ENCODE measurements around the gene NADSYN1.
"Not testable (repeated sequence)": the region's sequence is repeated elsewhere in the genome, so short reads cannot be mapped to it uniquely, and the experiment has no call there.

NADSYN1 gene

DNA sequence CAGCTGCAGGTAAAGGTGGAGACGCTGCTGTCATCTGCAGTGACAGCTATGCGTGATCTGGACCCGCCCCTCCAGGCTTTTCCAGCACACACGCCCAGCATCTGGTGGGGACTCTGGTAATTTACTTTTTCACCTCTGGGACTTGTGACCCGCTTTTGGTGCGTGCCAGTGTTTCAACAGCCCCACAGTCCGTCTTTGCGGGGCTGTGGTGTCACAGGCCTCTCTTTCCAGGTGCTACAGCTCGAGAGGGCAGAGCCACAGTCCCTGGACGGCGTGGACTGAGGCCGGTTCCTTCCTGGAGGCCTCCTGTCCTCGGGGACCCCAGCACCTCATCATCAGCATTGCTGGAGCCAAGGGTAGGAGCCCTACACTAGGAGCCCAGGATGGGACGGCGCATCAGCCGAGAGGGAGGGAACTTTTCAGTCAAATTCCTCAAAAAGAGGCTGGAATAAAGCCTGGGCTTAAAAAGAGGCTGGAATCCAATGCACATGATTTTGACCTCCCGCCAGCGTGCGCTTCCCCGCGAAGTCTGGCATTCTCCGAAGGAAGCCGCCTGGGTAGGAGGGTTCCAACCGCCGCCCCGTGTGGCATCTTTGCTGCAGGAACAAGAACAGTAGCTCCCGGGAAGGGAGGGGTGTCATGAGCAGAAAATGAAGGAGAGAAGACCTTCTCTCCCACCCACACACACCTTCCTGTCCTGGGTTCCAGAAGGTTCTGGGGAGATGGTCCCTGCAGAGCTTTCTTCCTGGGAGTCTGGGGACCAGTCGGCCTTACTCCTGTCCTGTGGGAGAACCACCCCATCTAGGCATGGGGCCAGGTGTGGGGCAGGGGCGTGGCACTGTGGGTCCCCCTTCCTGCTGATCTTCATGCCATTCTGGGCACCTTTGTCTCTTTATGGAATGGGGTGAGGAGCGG lies 48.3 kb downstream of the NADSYN1 start:
- H3K4me1 Mint-ChIP-seq = no peaks in the 10 kb centered on the region
- H3K27ac Mint-ChIP-seq = peak overlapping the region in 1 of 2 donors; percentile 42
- no peaks in the 10 kb centered on the region for H3K27me3 Mint-ChIP-seq

GRCh38 chr11:71502026-71502425 lies 49.0 kb downstream of the NADSYN1 start:
- peaks cover 0 to 19% of the 10 kb centered on the region in 2 donors for H3K9me3 Mint-ChIP-seq
- no peaks in the 10 kb centered on the region for H3K27me3 Mint-ChIP-seq
- no peak overlapping the region for H3K4me3 Mint-ChIP-seq
- ATAC-seq (no peak), DNase-seq (no peak)
- H3K4me1 Mint-ChIP-seq = no peaks in the 10 kb centered on the region
- H3K27ac Mint-ChIP-seq = no peak overlapping the region

More for the DNA sequence above, 48.3 kb downstream of the NADSYN1 start:
- ATAC-seq (no peak), DNase-seq (no peak)
- no peak overlapping the region for H3K4me3 Mint-ChIP-seq
- peaks cover 0 to 17% of the 10 kb centered on the region in 2 donors for H3K9me3 Mint-ChIP-seq

DNA sequence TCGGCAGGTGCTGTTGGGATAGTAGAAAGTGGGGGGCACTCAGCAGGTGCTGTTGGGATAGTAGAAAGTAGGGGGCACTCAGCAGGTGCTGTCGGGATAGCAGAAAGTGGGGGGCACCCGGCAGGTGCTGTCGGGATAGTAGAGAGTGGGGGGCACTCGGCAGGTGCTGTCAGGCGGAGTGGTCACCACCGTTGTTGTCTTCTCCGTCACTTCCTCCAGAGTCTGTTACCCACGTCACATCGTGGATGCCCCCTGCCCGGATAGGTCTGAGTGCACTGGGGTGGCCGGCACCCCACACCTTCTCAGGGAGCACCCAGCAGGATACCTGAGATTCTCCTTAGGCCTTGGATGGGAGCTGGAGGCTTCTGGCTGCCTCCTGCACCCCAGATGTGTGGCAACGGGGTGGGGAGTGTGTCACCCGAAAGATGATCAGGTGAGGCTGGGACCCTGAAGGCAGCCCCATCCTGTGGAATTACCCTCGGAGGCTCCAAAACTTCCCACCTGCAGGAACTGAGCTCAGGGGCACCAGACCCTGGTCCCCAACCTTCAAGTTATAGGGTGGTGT lies 50.0 kb downstream of the NADSYN1 start:
- Mint-ChIP-seq H3K27ac (no peak overlapping the region), H3K9me3 (peaks cover under 1 to 28% of the 10 kb centered on the region in 2 donors), H3K4me3 (no peak overlapping the region), H3K4me1 (no peaks in the 10 kb centered on the region), H3K27me3 (no peaks in the 10 kb centered on the region)
- no peak for DNase-seq
- no peak for ATAC-seq

- Mint-ChIP-seq H3K9me3 (peaks cover 16 to 44% of the 10 kb centered on the region in 2 donors), H3K27ac (peak overlapping the region in 1 of 2 donors; percentile 19), H3K4me3 (no peak overlapping the region), H3K27me3 (no peaks in the 10 kb centered on the region), H3K4me1 (no peaks in the 10 kb centered on the region)
- DNase-seq (no peak), ATAC-seq (no peak)
These were observed 51.5 kb downstream of the NADSYN1 start for GRCh38 chr11:71504531-71504930.

GRCh38 chr11:71505001-71505400 lies 52.0 kb downstream of the NADSYN1 start:
- H3K27me3 Mint-ChIP-seq = no peaks in the 10 kb centered on the region
- no peaks in the 10 kb centered on the region for H3K4me1 Mint-ChIP-seq
- H3K4me3 Mint-ChIP-seq = no peak overlapping the region
- DNase-seq (no peak), ATAC-seq (no peak)
- H3K27ac Mint-ChIP-seq = no peak overlapping the region
- peaks cover 21 to 48% of the 10 kb centered on the region in 2 donors for H3K9me3 Mint-ChIP-seq

DNA sequence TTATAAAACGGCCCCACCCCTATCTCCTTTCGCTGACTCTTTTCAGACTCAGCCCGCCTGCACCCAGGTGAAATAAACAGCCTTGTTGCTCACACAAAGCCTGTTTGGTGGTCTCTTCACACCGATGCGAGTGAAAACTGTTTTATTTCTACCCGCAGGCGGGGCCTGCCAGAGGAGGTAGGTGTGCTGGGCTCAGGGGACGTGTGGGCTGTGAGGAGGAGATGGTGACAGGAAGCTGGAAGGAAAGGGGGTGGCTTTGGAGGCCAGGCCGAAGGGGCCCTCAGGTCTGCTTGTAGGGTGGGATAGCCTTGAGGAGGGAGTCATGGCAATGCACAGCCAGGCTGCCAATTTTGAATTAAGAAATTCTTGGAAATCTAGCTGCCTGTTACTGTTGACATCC lies 52.8 kb downstream of the NADSYN1 start:
- Mint-ChIP-seq H3K4me1 (no peaks in the 10 kb centered on the region), H3K27ac (no peak overlapping the region), H3K9me3 (peaks cover 21 to 53% of the 10 kb centered on the region in 2 donors), H3K4me3 (no peak overlapping the region), H3K27me3 (no peaks in the 10 kb centered on the region)
- ATAC-seq = no peak
- no peak for DNase-seq

- Mint-ChIP-seq H3K27me3 (no peaks in the 10 kb centered on the region), H3K27ac (peak overlapping the region in 1 of 2 donors; percentile 7), H3K4me3 (no peak overlapping the region), H3K9me3 (peaks cover 25 to 66% of the 10 kb centered on the region in 2 donors), H3K4me1 (no peaks in the 10 kb centered on the region)
- DNase-seq = no peak
- no peak for ATAC-seq
These were observed 54.1 kb downstream of the NADSYN1 start for GRCh38 chr11:71507102-71507501.

DNA sequence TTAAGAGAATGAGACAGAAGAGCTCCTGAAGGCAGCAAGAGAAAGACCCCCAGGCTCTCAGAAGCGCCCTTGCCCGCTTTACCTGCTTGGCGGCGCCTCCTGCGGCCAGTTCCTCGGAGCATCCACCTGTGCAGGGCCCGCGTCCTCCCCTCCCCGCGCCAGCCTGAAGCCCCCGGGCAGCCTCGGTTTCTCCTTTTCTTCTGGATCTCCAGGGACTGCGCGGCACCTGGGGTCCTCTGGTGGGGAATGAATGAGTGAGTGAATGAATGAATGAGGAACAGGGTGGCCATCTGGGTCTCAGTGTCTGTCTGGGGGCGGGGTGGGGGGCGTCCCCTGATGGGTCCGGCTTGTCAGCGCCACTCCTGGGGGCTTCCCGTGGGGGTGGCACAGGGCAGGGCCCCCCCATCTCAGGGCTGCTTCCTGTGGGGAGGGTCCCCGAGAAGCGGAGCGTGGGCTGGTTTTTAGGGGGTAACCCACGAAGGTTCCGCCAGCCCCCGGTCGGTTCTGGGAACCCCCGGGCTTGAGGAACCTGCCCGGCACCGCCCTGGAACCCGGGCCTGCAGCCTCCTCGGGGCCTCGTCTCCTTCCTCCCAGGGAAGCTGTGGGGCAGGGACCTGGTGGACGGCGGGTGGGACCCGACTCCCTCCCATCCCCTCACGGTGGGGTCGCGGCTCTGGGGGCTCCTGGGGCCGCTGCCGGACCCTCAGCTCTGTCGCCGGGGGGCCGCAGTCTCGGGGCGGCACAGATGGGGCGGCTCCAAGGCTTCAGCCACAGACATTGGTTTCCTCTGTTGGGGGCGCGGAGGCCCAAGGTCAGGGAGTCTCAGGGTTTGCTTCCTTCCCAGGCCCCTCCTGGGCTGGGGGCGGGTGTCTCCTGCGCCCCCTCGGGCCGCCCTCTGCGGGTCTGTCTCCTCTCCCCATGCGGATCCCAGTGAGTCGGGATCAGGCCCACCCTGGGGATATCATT lies 65.8 kb downstream of the NADSYN1 start:
- Mint-ChIP-seq H3K4me3 (no peak overlapping the region), H3K27me3 (no peaks in the 10 kb centered on the region), H3K4me1 (no peaks in the 10 kb centered on the region), H3K9me3 (peaks cover 4 to 16% of the 10 kb centered on the region in 2 donors), H3K27ac (no peak overlapping the region)
- DNase-seq = no peak
- ATAC-seq = no peak

- Mint-ChIP-seq H3K9me3 (peaks cover 0 to 10% of the 10 kb centered on the region in 2 donors), H3K4me3 (no peak overlapping the region), H3K4me1 (no peaks in the 10 kb centered on the region), H3K27me3 (no peaks in the 10 kb centered on the region), H3K27ac (no peak overlapping the region)
- DNase-seq (no peak), ATAC-seq (no peak)
These were observed 66.5 kb downstream of the NADSYN1 start for GRCh38 chr11:71519546-71519945.

GRCh38 chr11:71525188-71525937 lies 72.4 kb downstream of the NADSYN1 start:
- no peak for DNase-seq
- Mint-ChIP-seq H3K27ac (no peak overlapping the region), H3K27me3 (peaks cover 22% of the 10 kb centered on the region), H3K4me1 (no peaks in the 10 kb centered on the region), H3K9me3 (peaks cover 0 to 10% of the 10 kb centered on the region in 2 donors), H3K4me3 (no peak overlapping the region)
- ATAC-seq = no peak

GRCh38 chr11:71525938-71526495 lies 73.0 kb downstream of the NADSYN1 start:
- H3K9me3 Mint-ChIP-seq = peaks cover 0 to 8% of the 10 kb centered on the region in 2 donors
- peaks cover 22% of the 10 kb centered on the region for H3K27me3 Mint-ChIP-seq
- no peak for DNase-seq
- ATAC-seq = no peak
- H3K27ac Mint-ChIP-seq = no peak overlapping the region
- no peak overlapping the region for H3K4me3 Mint-ChIP-seq
- H3K4me1 Mint-ChIP-seq = no peaks in the 10 kb centered on the region

GRCh38 chr11:71526796-71527575 lies 74.0 kb downstream of the NADSYN1 start, which contains the start of gene KRTAP5-7:
Gene KRTAP5-7, plus strand, starts transcription at chr11:71527267. Its CDS starts 34 bp downstream, at chr11:71527301.
- not testable (repeated sequence) for ATAC-seq, DNase-seq, H3K4me3 Mint-ChIP-seq, H3K4me1 Mint-ChIP-seq, H3K9me3 Mint-ChIP-seq
- H3K27ac Mint-ChIP-seq = peak within 1 kb of the TSS in 1 of 2 donors; percentile 63
- peaks cover 22% of the 10 kb centered on the region for H3K27me3 Mint-ChIP-seq

GRCh38 chr11:71527576-71528210 lies 74.7 kb downstream of the NADSYN1 start:
- DNase-seq (no peak), ATAC-seq (no peak)
- H3K27ac Mint-ChIP-seq = no peak overlapping the region
- no peaks in the 10 kb centered on the region for H3K9me3 Mint-ChIP-seq
- no peak overlapping the region for H3K4me3 Mint-ChIP-seq
- H3K4me1 Mint-ChIP-seq = no peaks in the 10 kb centered on the region
- H3K27me3 Mint-ChIP-seq = peaks cover 22% of the 10 kb centered on the region
